ENCODE measurements around the gene ZDHHC8.

Gene ZDHHC8

DNA sequence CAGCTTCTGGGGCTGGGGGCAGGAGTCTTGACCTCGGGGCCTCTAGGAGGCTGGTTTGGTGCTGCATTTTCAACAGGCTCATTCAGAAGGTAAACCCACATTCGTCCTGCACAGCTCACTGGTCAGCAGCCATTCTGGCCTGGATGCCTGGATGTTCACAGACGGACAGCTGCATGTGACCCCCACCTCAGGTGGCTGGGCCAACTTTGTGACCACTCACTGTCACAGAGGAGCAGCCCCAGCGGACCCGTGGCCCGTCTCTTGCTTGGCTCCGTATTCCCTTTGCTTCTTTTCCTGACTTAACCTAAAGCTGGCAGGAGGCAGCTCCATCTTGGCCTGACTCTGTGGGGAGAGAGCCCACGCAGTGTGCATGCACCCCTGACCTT lies 43.3 kb upstream of the ZDHHC8 start:
- no peaks in the 10 kb centered on the region for H3K9me3 ChIP-seq (ENCODE audit: control insufficient read depth in 5 of 5, low read length in 5 of 5)
- no peaks in the 10 kb centered on the region for H3K27me3 ChIP-seq (ENCODE audit: control insufficient read depth in 5 of 5, insufficient read depth in 4 of 5, low read length in 5 of 5)
- no peak overlapping the region for H3K9ac ChIP-seq (ENCODE audit: low read length in 5 of 5)
- peaks cover 3 to 77% (median 73%) of the 10 kb centered on the region in 5 donors for H3K36me3 ChIP-seq (ENCODE audit: control insufficient read depth in 5 of 5, insufficient read depth in 5 of 5, low read length in 5 of 5)
- peaks cover 2 to 19% (median 19%) of the 10 kb centered on the region in 5 donors for H3K4me1 ChIP-seq (ENCODE audit: control insufficient read depth in 5 of 5, insufficient read depth in 5 of 5, low read length in 5 of 5)
- H3K4me3 ChIP-seq (ENCODE audit: low read depth in 1 of 5, low read length in 5 of 5): no peak overlapping the region
- H3K27ac ChIP-seq (ENCODE audit: low read depth, low read length): no peak overlapping the region

DNA sequence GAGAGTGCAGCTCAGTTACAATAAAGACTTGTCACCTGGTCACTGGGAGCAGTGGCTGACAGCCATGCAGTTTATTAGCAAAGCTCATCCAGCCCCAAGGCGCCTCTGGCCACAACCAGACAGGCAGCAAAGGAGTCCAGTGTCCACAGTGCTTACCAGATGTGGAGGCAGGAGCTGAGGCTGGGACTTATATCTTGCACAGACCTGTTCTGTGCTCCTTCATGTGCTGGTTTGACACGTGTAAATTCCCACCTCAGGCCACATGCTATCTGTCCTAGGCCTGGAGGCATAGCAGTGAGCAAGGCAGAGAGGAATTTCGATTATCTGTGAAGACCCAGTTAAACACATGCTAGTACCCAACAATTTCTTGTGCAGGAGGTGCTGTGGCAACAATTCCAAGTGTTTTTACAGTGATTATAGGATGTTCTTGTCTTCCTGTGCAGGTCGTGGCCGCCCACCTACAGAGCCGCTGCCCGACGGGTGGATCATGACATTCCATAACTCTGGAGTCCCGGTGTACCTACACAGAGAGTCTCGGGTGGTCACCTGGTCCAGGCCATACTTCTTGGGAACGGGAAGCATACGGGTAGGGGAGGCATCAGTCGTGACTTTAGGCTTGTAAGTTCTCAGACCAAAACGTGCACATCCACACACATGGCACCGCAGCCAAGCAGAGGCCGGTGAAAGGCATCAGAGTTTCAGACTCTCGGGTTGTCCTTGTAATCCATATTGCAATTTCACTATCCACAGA lies 42.2 kb upstream of the ZDHHC8 start:
- H3K9me3 ChIP-seq (ENCODE audit: control insufficient read depth in 5 of 5, low read length in 5 of 5): no peaks in the 10 kb centered on the region
- no peaks in the 10 kb centered on the region for H3K27me3 ChIP-seq (ENCODE audit: control insufficient read depth in 5 of 5, insufficient read depth in 4 of 5, low read length in 5 of 5)
- no peak overlapping the region for H3K4me3 ChIP-seq (ENCODE audit: low read depth in 1 of 5, low read length in 5 of 5)
- no peak overlapping the region for H3K27ac ChIP-seq (ENCODE audit: low read depth, low read length)
- H3K36me3 ChIP-seq (ENCODE audit: control insufficient read depth in 5 of 5, insufficient read depth in 5 of 5, low read length in 5 of 5): peaks cover 3 to 88% (median 85%) of the 10 kb centered on the region in 5 donors
- no peak overlapping the region for H3K9ac ChIP-seq (ENCODE audit: low read length in 5 of 5)
- peaks cover 0 to 8% (median 8%) of the 10 kb centered on the region in 5 donors for H3K4me1 ChIP-seq (ENCODE audit: control insufficient read depth in 5 of 5, insufficient read depth in 5 of 5, low read length in 5 of 5)

- no peak overlapping the region for H3K9ac ChIP-seq (ENCODE audit: low read length in 5 of 5)
- H3K27me3 ChIP-seq (ENCODE audit: control insufficient read depth in 5 of 5, insufficient read depth in 4 of 5, low read length in 5 of 5): no peaks in the 10 kb centered on the region
- no peaks in the 10 kb centered on the region for H3K9me3 ChIP-seq (ENCODE audit: control insufficient read depth in 5 of 5, low read length in 5 of 5)
- H3K4me1 ChIP-seq (ENCODE audit: control insufficient read depth in 5 of 5, insufficient read depth in 5 of 5, low read length in 5 of 5): peaks cover 0 to under 1% (median under 1%) of the 10 kb centered on the region in 5 donors
- peaks cover 3 to 95% (median 92%) of the 10 kb centered on the region in 5 donors for H3K36me3 ChIP-seq (ENCODE audit: control insufficient read depth in 5 of 5, insufficient read depth in 5 of 5, low read length in 5 of 5)
- no peak overlapping the region for H3K27ac ChIP-seq (ENCODE audit: low read depth, low read length)
- H3K4me3 ChIP-seq (ENCODE audit: low read depth in 1 of 5, low read length in 5 of 5): no peak overlapping the region
These were observed 41.5 kb upstream of the ZDHHC8 start for GRCh38 chr22:20089977-20090729.

GRCh38 chr22:20090730-20091240 lies 40.8 kb upstream of the ZDHHC8 start:
- no peaks in the 10 kb centered on the region for H3K9me3 ChIP-seq (ENCODE audit: control insufficient read depth in 5 of 5, low read length in 5 of 5)
- no peaks in the 10 kb centered on the region for H3K27me3 ChIP-seq (ENCODE audit: control insufficient read depth in 5 of 5, insufficient read depth in 4 of 5, low read length in 5 of 5)
- no peak overlapping the region for H3K27ac ChIP-seq (ENCODE audit: low read depth, low read length)
- H3K4me1 ChIP-seq (ENCODE audit: control insufficient read depth in 5 of 5, insufficient read depth in 5 of 5, low read length in 5 of 5): no peaks in the 10 kb centered on the region
- no peak overlapping the region for H3K9ac ChIP-seq (ENCODE audit: low read length in 5 of 5)
- no peak overlapping the region for H3K4me3 ChIP-seq (ENCODE audit: low read depth in 1 of 5, low read length in 5 of 5)
- H3K36me3 ChIP-seq (ENCODE audit: control insufficient read depth in 5 of 5, insufficient read depth in 5 of 5, low read length in 5 of 5): peaks cover 4 to 99% (median 97%) of the 10 kb centered on the region in 5 donors

DNA sequence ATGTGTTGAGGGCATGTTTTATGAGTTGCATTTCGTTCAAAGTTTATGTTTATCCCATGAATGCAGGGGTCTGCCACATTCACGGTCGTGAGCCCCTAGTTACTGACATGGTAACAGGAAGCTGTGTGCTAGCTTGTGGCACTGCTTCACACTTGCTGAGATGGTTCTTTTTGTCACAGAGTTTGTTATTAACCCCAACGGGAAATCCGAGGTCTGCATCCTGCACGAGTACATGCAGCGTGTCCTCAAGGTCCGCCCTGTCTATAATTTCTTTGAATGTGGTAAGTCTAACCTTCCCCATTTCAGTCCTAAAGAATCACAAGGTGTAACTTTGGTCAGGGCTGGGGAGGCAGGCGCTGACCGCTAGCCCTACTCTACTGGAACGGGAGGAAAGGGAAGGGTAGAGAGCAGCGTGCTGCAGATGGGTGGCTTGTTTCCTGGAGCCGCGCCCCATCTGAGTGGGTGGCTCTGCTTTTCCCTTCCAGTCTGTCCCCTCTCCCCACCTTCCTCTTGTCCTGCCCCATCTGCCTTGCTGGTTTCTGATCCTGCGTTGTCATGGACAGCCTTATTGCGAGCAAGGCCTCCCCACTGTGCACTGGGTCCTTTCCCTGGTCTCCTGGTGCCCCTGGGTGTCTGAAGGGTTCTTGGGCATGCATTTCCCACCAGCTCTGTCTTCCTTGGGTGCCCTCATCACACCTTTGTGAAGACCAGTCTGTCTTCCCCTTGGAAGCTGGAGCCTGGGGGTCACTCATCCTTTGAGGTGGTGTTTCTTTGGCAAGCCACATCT lies 39.7 kb upstream of the ZDHHC8 start:
- Histone ChIP-seq H3K36me3 (ENCODE audit: control insufficient read depth in 5 of 5, insufficient read depth in 5 of 5, low read length in 5 of 5) (peaks cover 14 to 98% (median 96%) of the 10 kb centered on the region in 5 donors), H3K9ac (ENCODE audit: low read length in 5 of 5) (no peak overlapping the region), H3K4me3 (ENCODE audit: low read depth in 1 of 5, low read length in 5 of 5) (no peak overlapping the region), H3K9me3 (ENCODE audit: control insufficient read depth in 5 of 5, low read length in 5 of 5) (no peaks in the 10 kb centered on the region), H3K4me1 (ENCODE audit: control insufficient read depth in 5 of 5, insufficient read depth in 5 of 5, low read length in 5 of 5) (no peaks in the 10 kb centered on the region), H3K27ac (ENCODE audit: low read depth, low read length) (no peak overlapping the region), H3K27me3 (ENCODE audit: control insufficient read depth in 5 of 5, insufficient read depth in 4 of 5, low read length in 5 of 5) (no peaks in the 10 kb centered on the region)

GRCh38 chr22:20092477-20092854 lies 39.1 kb upstream of the ZDHHC8 start:
- no peak overlapping the region for H3K4me3 ChIP-seq (ENCODE audit: low read depth in 1 of 5, low read length in 5 of 5)
- no peaks in the 10 kb centered on the region for H3K27me3 ChIP-seq (ENCODE audit: control insufficient read depth in 5 of 5, insufficient read depth in 4 of 5, low read length in 5 of 5)
- no peak overlapping the region for H3K9ac ChIP-seq (ENCODE audit: low read length in 5 of 5)
- no peaks in the 10 kb centered on the region for H3K4me1 ChIP-seq (ENCODE audit: control insufficient read depth in 5 of 5, insufficient read depth in 5 of 5, low read length in 5 of 5)
- peaks cover 20 to 92% (median 91%) of the 10 kb centered on the region in 5 donors for H3K36me3 ChIP-seq (ENCODE audit: control insufficient read depth in 5 of 5, insufficient read depth in 5 of 5, low read length in 5 of 5)
- H3K9me3 ChIP-seq (ENCODE audit: control insufficient read depth in 5 of 5, low read length in 5 of 5): no peaks in the 10 kb centered on the region
- H3K27ac ChIP-seq (ENCODE audit: low read depth, low read length): no peak overlapping the region

- Histone ChIP-seq H3K27ac (ENCODE audit: low read depth, low read length) (no peak overlapping the region), H3K4me1 (ENCODE audit: control insufficient read depth in 5 of 5, insufficient read depth in 5 of 5, low read length in 5 of 5) (no peaks in the 10 kb centered on the region), H3K27me3 (ENCODE audit: control insufficient read depth in 5 of 5, insufficient read depth in 4 of 5, low read length in 5 of 5) (no peaks in the 10 kb centered on the region), H3K4me3 (ENCODE audit: low read depth in 1 of 5, low read length in 5 of 5) (no peak overlapping the region), H3K36me3 (ENCODE audit: control insufficient read depth in 5 of 5, insufficient read depth in 5 of 5, low read length in 5 of 5) (peaks cover 26 to 87% (median 86%) of the 10 kb centered on the region in 5 donors), H3K9me3 (ENCODE audit: control insufficient read depth in 5 of 5, low read length in 5 of 5) (no peaks in the 10 kb centered on the region), H3K9ac (ENCODE audit: low read length in 5 of 5) (no peak overlapping the region)
These were observed 38.0 kb upstream of the ZDHHC8 start for GRCh38 chr22:20093418-20094196.

GRCh38 chr22:20094197-20094807 lies 37.3 kb upstream of the ZDHHC8 start:
- Histone ChIP-seq H3K9ac (ENCODE audit: low read length in 5 of 5) (no peak overlapping the region), H3K4me3 (ENCODE audit: low read depth in 1 of 5, low read length in 5 of 5) (no peak overlapping the region), H3K4me1 (ENCODE audit: control insufficient read depth in 5 of 5, insufficient read depth in 5 of 5, low read length in 5 of 5) (no peaks in the 10 kb centered on the region), H3K27ac (ENCODE audit: low read depth, low read length) (no peak overlapping the region), H3K9me3 (ENCODE audit: control insufficient read depth in 5 of 5, low read length in 5 of 5) (no peaks in the 10 kb centered on the region), H3K36me3 (ENCODE audit: control insufficient read depth in 5 of 5, insufficient read depth in 5 of 5, low read length in 5 of 5) (peaks cover 28 to 87% (median 86%) of the 10 kb centered on the region in 5 donors), H3K27me3 (ENCODE audit: control insufficient read depth in 5 of 5, insufficient read depth in 4 of 5, low read length in 5 of 5) (no peaks in the 10 kb centered on the region)

- H3K36me3 ChIP-seq (ENCODE audit: control insufficient read depth in 5 of 5, insufficient read depth in 5 of 5, low read length in 5 of 5): peaks cover 26 to 86% (median 85%) of the 10 kb centered on the region in 5 donors
These were observed 36.1 kb upstream of the ZDHHC8 start for GRCh38 chr22:20095521-20095920.

More at GRCh38 chr22:20095521-20095920, 36.1 kb upstream of the ZDHHC8 start:
- no peaks in the 10 kb centered on the region for H3K4me1 ChIP-seq (ENCODE audit: control insufficient read depth in 5 of 5, insufficient read depth in 5 of 5, low read length in 5 of 5)
- no peak overlapping the region for H3K27ac ChIP-seq (ENCODE audit: low read depth, low read length)
- no peaks in the 10 kb centered on the region for H3K9me3 ChIP-seq (ENCODE audit: control insufficient read depth in 5 of 5, low read length in 5 of 5)
- no peaks in the 10 kb centered on the region for H3K27me3 ChIP-seq (ENCODE audit: control insufficient read depth in 5 of 5, insufficient read depth in 4 of 5, low read length in 5 of 5)
- H3K9ac ChIP-seq (ENCODE audit: low read length in 5 of 5): no peak overlapping the region
- no peak overlapping the region for H3K4me3 ChIP-seq (ENCODE audit: low read depth in 1 of 5, low read length in 5 of 5)

All from subcutaneous abdominal adipose tissue (tissue), 5 donors.